Caco-2 (cell line): ENCODE data around the gene RABGAP1L. TPM values are rescaled to one million over a fixed set of nuclear protein-coding genes. Genes with fewer than 3 reads are reported as not detected.

Experiments used
- BruUV-seq: library from RNA; stranded (reverse); fragments of 400-500 nt; replicated peaks from 2 replicates; lab custom pipeline; 2021; lab: Mats Ljungman, UMichigan
- CTCF ChIA-PET: fragments of 300-600 bp; sonication (Branson Sonifier 250); formaldehyde crosslinking; loops from one replicate; lab custom pipeline; 2022; ENCODE audit warnings: antibody characterized with exemption; lab: Charles Lee
- POLR2A ChIA-PET: fragments of 300-600 bp; sonication (Branson Sonifier 250); formaldehyde crosslinking; loops from one replicate; lab custom pipeline; 2022; ENCODE audit warnings: antibody characterized with exemption; lab: Charles Lee
- DNase-seq, 2 experiments: peaks; one replicate each; pipeline versions ENCODE4 v3.0.0 to v3.0.0-alpha.2; 2020 to 2022
- H3K27me3 ChIP-seq: replicated peaks from 2 replicates; pipeline ENCODE4 v1.6.0; 2011; ENCODE audit warnings: low read length; ENCODE audit not compliant: control insufficient read depth, insufficient read depth
- H3K36me3 ChIP-seq: 2 replicates; pipeline ENCODE4 v1.5.1; 2011; ENCODE audit warnings: low read length; ENCODE audit not compliant: control insufficient read depth, insufficient read depth
- H3K4me1 ChIP-seq: fragments of 250-450 bp; sonication (Bioruptor Pico); 2 replicates; pipeline ENCODE4 v1.5.1; 2020; ENCODE audit warnings: mild to moderate bottlenecking
- H3K4me3 ChIP-seq: 2 replicates; pipeline ENCODE4 v1.5.1; 2011; ENCODE audit warnings: low read depth, mild to moderate bottlenecking, control low read depth, low read length
- H3K9me3 ChIP-seq: fragments of 250-450 bp; sonication (Bioruptor Pico); 2 replicates; pipeline ENCODE4 v1.5.1; 2020; ENCODE audit warnings: mild to moderate bottlenecking, moderate library complexity
- H3K27ac Mint-ChIP-seq: one replicate; pipeline ENCODE4 v1.8.0; 2022; ENCODE audit warnings: mixed read lengths; ENCODE audit not compliant: unreplicated experiment
- H3K27me3 Mint-ChIP-seq: one replicate; pipeline ENCODE4 v1.8.0; 2022; ENCODE audit warnings: mixed read lengths; ENCODE audit not compliant: insufficient read depth, unreplicated experiment
- H3K36me3 Mint-ChIP-seq: one replicate; pipeline ENCODE4 v1.8.0; 2022; ENCODE audit warnings: mild to moderate bottlenecking, mixed read lengths; ENCODE audit not compliant: insufficient read depth, unreplicated experiment
- H3K4me1 Mint-ChIP-seq: one replicate; pipeline ENCODE4 v1.8.0; 2022; ENCODE audit warnings: low read depth, mixed read lengths; ENCODE audit not compliant: unreplicated experiment
- H3K4me3 Mint-ChIP-seq: one replicate; pipeline ENCODE4 v1.8.0; 2022; ENCODE audit warnings: mild to moderate bottlenecking, moderate library complexity, mixed read lengths; ENCODE audit not compliant: unreplicated experiment
- H3K9me3 Mint-ChIP-seq: one replicate; pipeline ENCODE4 v1.8.0; 2022; ENCODE audit warnings: mixed read lengths; ENCODE audit not compliant: unreplicated experiment
- intact Hi-C: fragments of 100-400 bp; cut with micrococcal nuclease; formaldehyde crosslinking; loops from one replicate; pipeline ENCODE4 v1.10.0; 2022; ENCODE audit not compliant: unreplicated experiment
- total RNA-seq: library from RNA; stranded (reverse); gene quantifications from 2 replicates; pipeline ENCODE4 v1.2.3, GENCODE V29; 2022
- TF ChIP-seq, protein P1 (sequence below), 2 experiments: fragments of 200-600 bp in 1 of 2; IDR thresholded peaks; 1 replicate in 1 of 2; 2 replicates in 1 of 2; pipeline versions ENCODE4 v1.5.1 to v1.8.0; 2011 to 2022; ENCODE audit warnings: antibody characterized with exemption in 1 of 2, control low read depth in 1 of 2, inconsistent platforms in 1 of 2, low read depth in 1 of 2, low read length in 1 of 2, mild to moderate bottlenecking in 1 of 2, moderate library complexity in 1 of 2; ENCODE audit not compliant: insufficient read depth in 1 of 2, severe bottlenecking in 1 of 2, unreplicated experiment in 1 of 2

Gene RABGAP1L
- total RNA-seq, 1 experiment from 2014 or later = 20.3 TPM

DNA sequence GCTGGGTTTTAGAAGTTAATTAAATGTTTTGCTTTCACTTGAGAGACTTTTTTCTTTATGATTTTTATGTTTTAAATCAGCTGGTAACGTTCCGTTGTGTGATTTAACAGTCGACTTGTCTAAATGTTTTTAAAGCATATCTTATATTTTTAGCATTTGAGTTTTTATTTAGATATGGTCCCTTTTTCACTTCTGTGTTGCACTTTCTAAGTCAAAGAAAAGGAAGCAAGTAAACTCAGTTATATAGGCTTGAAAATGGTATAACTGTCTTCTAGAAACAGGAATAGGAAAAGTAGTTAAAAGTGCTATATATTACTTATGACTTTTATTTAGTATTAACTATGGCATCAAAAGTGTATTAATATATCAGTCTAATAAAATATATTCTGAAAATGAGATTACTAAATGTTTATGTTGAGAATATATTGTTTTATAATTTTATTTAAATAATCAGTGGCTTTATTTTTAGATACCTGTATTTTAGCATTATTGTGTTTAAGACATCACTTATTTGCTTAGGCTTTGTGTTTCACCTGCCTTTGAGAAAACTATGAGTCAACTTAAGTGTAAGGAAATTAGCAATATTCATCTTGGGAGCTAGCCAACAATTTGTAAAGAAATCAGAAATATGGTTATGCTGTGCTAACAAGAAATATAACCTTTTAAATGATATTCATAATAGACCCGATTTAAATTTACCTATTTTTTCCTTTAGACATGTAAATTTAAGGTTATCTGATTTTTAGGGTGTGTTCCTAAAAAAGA, 60.5 kb downstream of the RABGAP1L start:
- CTCF ChIA-PET = no interaction called here
- no peak overlapping the region for H3K4me3 Mint-ChIP-seq
- H3K27ac Mint-ChIP-seq = no peak overlapping the region
- peaks cover 12% of the 10 kb centered on the region for H3K36me3 Mint-ChIP-seq
- intact Hi-C loops = loop anchor here (5.0 to 10.0 kb wide), 2 partner anchors 62 to 235 kb away; partner anchors contain the start of gene RABGAP1L
- DNase-seq = no peak
- BruUV-seq = no TSS peak
- no peaks in the 10 kb centered on the region for H3K27me3 Mint-ChIP-seq
- Histone ChIP-seq H3K27me3 (no peaks in the 10 kb centered on the region), H3K4me3 (no peak overlapping the region), H3K9me3 (no peaks in the 10 kb centered on the region; the same call in 1 of the 2 replicates), H3K36me3 (no peaks in the 10 kb centered on the region), H3K4me1 (no peaks in the 10 kb centered on the region)
- H3K9me3 Mint-ChIP-seq = no peaks in the 10 kb centered on the region
- TF ChIP-seq, protein P1, sequence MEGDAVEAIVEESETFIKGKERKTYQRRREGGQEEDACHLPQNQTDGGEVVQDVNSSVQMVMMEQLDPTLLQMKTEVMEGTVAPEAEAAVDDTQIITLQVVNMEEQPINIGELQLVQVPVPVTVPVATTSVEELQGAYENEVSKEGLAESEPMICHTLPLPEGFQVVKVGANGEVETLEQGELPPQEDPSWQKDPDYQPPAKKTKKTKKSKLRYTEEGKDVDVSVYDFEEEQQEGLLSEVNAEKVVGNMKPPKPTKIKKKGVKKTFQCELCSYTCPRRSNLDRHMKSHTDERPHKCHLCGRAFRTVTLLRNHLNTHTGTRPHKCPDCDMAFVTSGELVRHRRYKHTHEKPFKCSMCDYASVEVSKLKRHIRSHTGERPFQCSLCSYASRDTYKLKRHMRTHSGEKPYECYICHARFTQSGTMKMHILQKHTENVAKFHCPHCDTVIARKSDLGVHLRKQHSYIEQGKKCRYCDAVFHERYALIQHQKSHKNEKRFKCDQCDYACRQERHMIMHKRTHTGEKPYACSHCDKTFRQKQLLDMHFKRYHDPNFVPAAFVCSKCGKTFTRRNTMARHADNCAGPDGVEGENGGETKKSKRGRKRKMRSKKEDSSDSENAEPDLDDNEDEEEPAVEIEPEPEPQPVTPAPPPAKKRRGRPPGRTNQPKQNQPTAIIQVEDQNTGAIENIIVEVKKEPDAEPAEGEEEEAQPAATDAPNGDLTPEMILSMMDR (IDR thresholded peaks at IDR 0.05; ENCODE audit: insufficient read depth in 1 of 2, low read depth in 1 of 2, low read length in 1 of 2, severe bottlenecking in 1 of 2, unreplicated experiment in 1 of 2) = no peak
- H3K4me1 Mint-ChIP-seq = no peaks in the 10 kb centered on the region
- POLR2A ChIA-PET = no interaction called here

DNA sequence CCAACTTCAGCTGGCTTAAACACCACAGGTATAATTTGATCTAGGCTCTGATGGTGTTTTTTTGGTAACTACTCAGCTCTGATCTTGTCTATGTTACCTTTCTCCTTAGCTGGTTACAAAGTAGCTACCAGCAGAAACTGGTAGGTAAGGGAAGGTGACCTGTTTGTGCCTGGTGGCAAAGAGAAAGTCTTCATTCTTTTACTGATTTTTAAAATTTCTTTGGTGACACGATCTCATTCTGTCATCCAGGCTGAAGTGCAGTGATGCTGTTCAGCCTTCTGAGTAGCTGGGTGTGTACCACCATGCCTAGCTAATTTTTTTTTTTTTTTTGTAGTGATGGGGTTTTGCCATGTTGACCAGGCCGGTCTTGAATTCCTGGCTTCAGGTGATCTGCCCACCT, 62.4 kb downstream of the RABGAP1L start:
- ChIA-PET CTCF (no interaction called here), POLR2A (no interaction called here)
- Mint-ChIP-seq H3K4me1 (no peaks in the 10 kb centered on the region), H3K9me3 (no peaks in the 10 kb centered on the region), H3K4me3 (no peak overlapping the region), H3K27me3 (no peaks in the 10 kb centered on the region), H3K36me3 (peaks cover 12% of the 10 kb centered on the region), H3K27ac (no peak overlapping the region)
- H3K9me3 ChIP-seq = no peaks in the 10 kb centered on the region; the same call in 1 of the 2 replicates
- no peak overlapping the region for H3K4me3 ChIP-seq
- intact Hi-C loops = no loop called here
- no TSS peak for BruUV-seq
- no peaks in the 10 kb centered on the region for H3K36me3 ChIP-seq
- TF ChIP-seq, protein P1 (IDR thresholded peaks at IDR 0.05; ENCODE audit: insufficient read depth in 1 of 2, low read depth in 1 of 2, low read length in 1 of 2, severe bottlenecking in 1 of 2, unreplicated experiment in 1 of 2) = no peak
- no peaks in the 10 kb centered on the region for H3K27me3 ChIP-seq
- no peaks in the 10 kb centered on the region for H3K4me1 ChIP-seq
- DNase-seq = no peak

DNA sequence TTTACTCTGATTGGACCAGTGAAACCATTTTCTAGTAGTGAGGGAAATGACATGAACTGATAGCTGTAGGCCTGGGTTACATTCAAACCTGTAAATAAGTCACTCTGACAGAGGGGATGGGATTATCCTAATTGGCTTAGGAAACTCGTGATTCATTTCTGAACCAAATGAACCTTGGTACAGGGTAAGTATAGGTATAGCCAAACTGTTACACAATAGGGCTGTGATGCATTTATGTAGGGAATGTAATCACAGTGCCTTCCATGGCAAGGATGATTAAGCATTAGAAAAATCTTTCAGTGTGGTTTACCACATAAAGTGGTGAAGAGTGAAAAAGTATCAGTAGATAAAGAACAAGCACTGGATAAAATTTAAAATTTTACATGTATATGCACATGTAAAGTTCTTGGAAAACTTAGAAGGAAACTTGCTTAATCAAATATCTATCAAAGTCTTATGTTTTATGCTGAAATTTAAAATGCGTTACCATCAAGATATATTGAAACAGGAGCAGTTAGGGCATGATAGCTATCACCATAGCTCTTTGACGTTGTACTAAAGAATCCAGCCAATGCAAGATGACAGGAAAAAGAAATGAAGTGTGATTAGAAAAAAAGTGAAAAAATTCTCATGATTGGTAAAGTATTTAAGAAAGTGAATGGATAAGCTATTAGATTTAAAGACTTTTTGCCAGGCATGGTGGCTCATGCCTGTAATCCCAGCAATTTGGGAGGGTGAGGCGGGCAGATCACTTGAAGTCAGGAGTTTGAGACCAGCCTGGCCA, 63.0 kb downstream of the RABGAP1L start:
- TF ChIP-seq, protein P1 (IDR thresholded peaks at IDR 0.05; ENCODE audit: insufficient read depth in 1 of 2, low read depth in 1 of 2, low read length in 1 of 2, severe bottlenecking in 1 of 2, unreplicated experiment in 1 of 2) = no peak
- Mint-ChIP-seq H3K27me3 (no peaks in the 10 kb centered on the region), H3K4me3 (no peak overlapping the region), H3K4me1 (no peaks in the 10 kb centered on the region), H3K36me3 (peaks cover 12% of the 10 kb centered on the region), H3K9me3 (no peaks in the 10 kb centered on the region), H3K27ac (no peak overlapping the region)
- no peaks in the 10 kb centered on the region for H3K27me3 ChIP-seq
- ChIA-PET CTCF (no interaction called here), POLR2A (no interaction called here)
- no peaks in the 10 kb centered on the region for H3K4me1 ChIP-seq
- intact Hi-C loops = no loop called here
- no peaks in the 10 kb centered on the region for H3K36me3 ChIP-seq
- no peaks in the 10 kb centered on the region; the same call in 1 of the 2 replicates for H3K9me3 ChIP-seq
- no TSS peak for BruUV-seq
- no peak overlapping the region for H3K4me3 ChIP-seq
- no peak for DNase-seq
